ENCODE measurements around the gene WFIKKN1. TPM values are rescaled to one million over a fixed set of nuclear protein-coding genes. Genes with fewer than 3 reads are reported as not detected.

WFIKKN1 gene
- total and polyA plus RNA-seq, 5 donors from 2014 or later, result 0.22 TPM; not detected in 4

- H3K36me3 Mint-ChIP-seq, result no peaks in the 10 kb centered on the region
- ATAC-seq (ENCODE audit: low read depth in 2 of 2) (no peak), DNase-seq (no peak)
- no peaks in the 10 kb centered on the region for H3K27me3 Mint-ChIP-seq
- H3K36me3 ChIP-seq (ENCODE audit: control insufficient read depth, insufficient read depth, low read length), result no peaks in the 10 kb centered on the region
- no peak overlapping the region for H3K4me3 ChIP-seq (ENCODE audit: low read depth, low read length)
- no peak overlapping the region for H3K27ac ChIP-seq (ENCODE audit: insufficient read depth, low read length, poor library complexity, severe bottlenecking)
- H3K4me3 Mint-ChIP-seq, result no peak overlapping the region
- H3K27me3 ChIP-seq (ENCODE audit: control insufficient read depth, insufficient read depth, low read length), result no peaks in the 10 kb centered on the region
- no peaks in the 10 kb centered on the region for H3K9me3 ChIP-seq (ENCODE audit: control insufficient read depth in 2 of 2, low read length in 2 of 2)
- H3K27ac Mint-ChIP-seq, result no peak overlapping the region
- H3K4me1 ChIP-seq (ENCODE audit: control insufficient read depth, insufficient read depth, low read length, poor library complexity, severe bottlenecking), result peaks cover 23% of the 10 kb centered on the region
- peaks cover 0 to 15% (median 3%) of the 10 kb centered on the region in 4 donors for H3K4me1 Mint-ChIP-seq
- H3K9me3 Mint-ChIP-seq, result no peaks in the 10 kb centered on the region
Measured at GRCh38 chr16:651844-652243, 21.1 kb downstream of the WFIKKN1 start.

GRCh38 chr16:652454-653305, 21.9 kb downstream of the WFIKKN1 start:
- Mint-ChIP-seq H3K9me3 (no peaks in the 10 kb centered on the region), H3K27ac (no peak overlapping the region), H3K36me3 (no peaks in the 10 kb centered on the region), H3K4me3 (no peak overlapping the region), H3K27me3 (no peaks in the 10 kb centered on the region), H3K4me1 (peaks cover 0 to 14% (median 3%) of the 10 kb centered on the region in 4 donors)
- Histone ChIP-seq H3K27me3 (ENCODE audit: control insufficient read depth, insufficient read depth, low read length) (no peaks in the 10 kb centered on the region), H3K27ac (ENCODE audit: insufficient read depth, low read length, poor library complexity, severe bottlenecking) (no peak overlapping the region), H3K9me3 (ENCODE audit: control insufficient read depth in 2 of 2, low read length in 2 of 2) (no peaks in the 10 kb centered on the region), H3K4me3 (ENCODE audit: low read depth, low read length) (no peak overlapping the region), H3K4me1 (ENCODE audit: control insufficient read depth, insufficient read depth, low read length, poor library complexity, severe bottlenecking) (peaks cover 21% of the 10 kb centered on the region), H3K36me3 (ENCODE audit: control insufficient read depth, insufficient read depth, low read length) (no peaks in the 10 kb centered on the region)
- DNase-seq (no peak), ATAC-seq (ENCODE audit: low read depth in 2 of 2) (no peak)

GRCh38 chr16:654034-654433, 23.2 kb downstream of the WFIKKN1 start:
- no peaks in the 10 kb centered on the region for H3K9me3 ChIP-seq (ENCODE audit: control insufficient read depth in 2 of 2, low read length in 2 of 2)
- H3K36me3 Mint-ChIP-seq, result no peaks in the 10 kb centered on the region
- no peaks in the 10 kb centered on the region for H3K9me3 Mint-ChIP-seq
- DNase-seq, result no peak
- H3K4me3 ChIP-seq (ENCODE audit: low read depth, low read length), result no peak overlapping the region
- H3K27me3 ChIP-seq (ENCODE audit: control insufficient read depth, insufficient read depth, low read length), result no peaks in the 10 kb centered on the region
- no peak overlapping the region for H3K27ac Mint-ChIP-seq
- peaks cover 8% of the 10 kb centered on the region for H3K4me1 ChIP-seq (ENCODE audit: control insufficient read depth, insufficient read depth, low read length, poor library complexity, severe bottlenecking)
- H3K27me3 Mint-ChIP-seq, result no peaks in the 10 kb centered on the region
- peak overlapping the region in 1 of 4 donors; percentile 19 for H3K4me3 Mint-ChIP-seq
- H3K27ac ChIP-seq (ENCODE audit: insufficient read depth, low read length, poor library complexity, severe bottlenecking), result no peak overlapping the region
- no peaks in the 10 kb centered on the region for H3K36me3 ChIP-seq (ENCODE audit: control insufficient read depth, insufficient read depth, low read length)
- no peak for ATAC-seq (ENCODE audit: low read depth in 2 of 2)
- H3K4me1 Mint-ChIP-seq, result peaks cover 0 to 6% (median 0%) of the 10 kb centered on the region in 4 donors

- no peak overlapping the region for H3K27ac Mint-ChIP-seq
- Histone ChIP-seq H3K27me3 (ENCODE audit: control insufficient read depth, insufficient read depth, low read length) (no peaks in the 10 kb centered on the region), H3K27ac (ENCODE audit: insufficient read depth, low read length, poor library complexity, severe bottlenecking) (no peak overlapping the region), H3K4me1 (ENCODE audit: control insufficient read depth, insufficient read depth, low read length, poor library complexity, severe bottlenecking) (peaks cover 5% of the 10 kb centered on the region), H3K9me3 (ENCODE audit: control insufficient read depth in 2 of 2, low read length in 2 of 2) (no peaks in the 10 kb centered on the region), H3K4me3 (ENCODE audit: low read depth, low read length) (no peak overlapping the region), H3K36me3 (ENCODE audit: control insufficient read depth, insufficient read depth, low read length) (no peaks in the 10 kb centered on the region)
- no peaks in the 10 kb centered on the region for H3K36me3 Mint-ChIP-seq
- H3K27me3 Mint-ChIP-seq, result no peaks in the 10 kb centered on the region
- no peak overlapping the region for H3K4me3 Mint-ChIP-seq
- no peak for ATAC-seq (ENCODE audit: low read depth in 2 of 2)
- no peaks in the 10 kb centered on the region for H3K9me3 Mint-ChIP-seq
- DNase-seq, result no peak
- peaks cover 0 to 5% (median 0%) of the 10 kb centered on the region in 4 donors for H3K4me1 Mint-ChIP-seq
Measured at GRCh38 chr16:657487-657886, 26.7 kb downstream of the WFIKKN1 start.

- peaks cover 0 to 7% (median 0%) of the 10 kb centered on the region in 4 donors for H3K4me1 Mint-ChIP-seq
- Histone ChIP-seq H3K4me1 (ENCODE audit: control insufficient read depth, insufficient read depth, low read length, poor library complexity, severe bottlenecking) (peaks cover 5% of the 10 kb centered on the region), H3K27me3 (ENCODE audit: control insufficient read depth, insufficient read depth, low read length) (no peaks in the 10 kb centered on the region), H3K9me3 (ENCODE audit: control insufficient read depth in 2 of 2, low read length in 2 of 2) (no peaks in the 10 kb centered on the region), H3K4me3 (ENCODE audit: low read depth, low read length) (no peak overlapping the region), H3K36me3 (ENCODE audit: control insufficient read depth, insufficient read depth, low read length) (no peaks in the 10 kb centered on the region), H3K27ac (ENCODE audit: insufficient read depth, low read length, poor library complexity, severe bottlenecking) (no peak overlapping the region)
- no peaks in the 10 kb centered on the region for H3K27me3 Mint-ChIP-seq
- DNase-seq (no peak), ATAC-seq (ENCODE audit: low read depth in 2 of 2) (no peak)
- no peak overlapping the region for H3K27ac Mint-ChIP-seq
- no peak overlapping the region for H3K4me3 Mint-ChIP-seq
- H3K9me3 Mint-ChIP-seq, result no peaks in the 10 kb centered on the region
- no peaks in the 10 kb centered on the region for H3K36me3 Mint-ChIP-seq
Measured at GRCh38 chr16:658679-659571, 28.1 kb downstream of the WFIKKN1 start.

GRCh38 chr16:659618-660017, 28.8 kb downstream of the WFIKKN1 start:
- Histone ChIP-seq H3K27me3 (ENCODE audit: control insufficient read depth, insufficient read depth, low read length) (no peaks in the 10 kb centered on the region), H3K27ac (ENCODE audit: insufficient read depth, low read length, poor library complexity, severe bottlenecking) (no peak overlapping the region), H3K36me3 (ENCODE audit: control insufficient read depth, insufficient read depth, low read length) (no peaks in the 10 kb centered on the region), H3K4me3 (ENCODE audit: low read depth, low read length) (no peak overlapping the region), H3K9me3 (ENCODE audit: control insufficient read depth in 2 of 2, low read length in 2 of 2) (no peaks in the 10 kb centered on the region), H3K4me1 (ENCODE audit: control insufficient read depth, insufficient read depth, low read length, poor library complexity, severe bottlenecking) (peaks cover 5% of the 10 kb centered on the region)
- peaks cover 0 to 7% (median 0%) of the 10 kb centered on the region in 4 donors for H3K4me1 Mint-ChIP-seq
- no peaks in the 10 kb centered on the region for H3K9me3 Mint-ChIP-seq
- H3K27ac Mint-ChIP-seq, result no peak overlapping the region
- H3K27me3 Mint-ChIP-seq, result no peaks in the 10 kb centered on the region
- ATAC-seq (ENCODE audit: low read depth in 2 of 2) (no peak), DNase-seq (no peak)
- no peaks in the 10 kb centered on the region for H3K36me3 Mint-ChIP-seq
- no peak overlapping the region for H3K4me3 Mint-ChIP-seq

- Mint-ChIP-seq H3K4me1 (peaks cover 0 to 7% (median 0%) of the 10 kb centered on the region in 4 donors), H3K9me3 (no peaks in the 10 kb centered on the region), H3K4me3 (no peak overlapping the region), H3K36me3 (no peaks in the 10 kb centered on the region), H3K27me3 (no peaks in the 10 kb centered on the region), H3K27ac (no peak overlapping the region)
- H3K9me3 ChIP-seq (ENCODE audit: control insufficient read depth in 2 of 2, low read length in 2 of 2), result no peaks in the 10 kb centered on the region
- H3K4me1 ChIP-seq (ENCODE audit: control insufficient read depth, insufficient read depth, low read length, poor library complexity, severe bottlenecking), result peaks cover 5% of the 10 kb centered on the region
- H3K27me3 ChIP-seq (ENCODE audit: control insufficient read depth, insufficient read depth, low read length), result no peaks in the 10 kb centered on the region
- DNase-seq (no peak), ATAC-seq (ENCODE audit: low read depth in 2 of 2) (no peak)
- no peak overlapping the region for H3K4me3 ChIP-seq (ENCODE audit: low read depth, low read length)
- no peaks in the 10 kb centered on the region for H3K36me3 ChIP-seq (ENCODE audit: control insufficient read depth, insufficient read depth, low read length)
- no peak overlapping the region for H3K27ac ChIP-seq (ENCODE audit: insufficient read depth, low read length, poor library complexity, severe bottlenecking)
Measured at GRCh38 chr16:660132-660458, 29.3 kb downstream of the WFIKKN1 start.
